MM.1S (cell line): ENCODE measurements around the gene PORCN.
A peak's percentile ranks its signal among the peaks of the same experiment; 100 is the strongest.

Experiments
- CTCF ChIP-seq: fragments of 300-600 bp; sonication (generic); IDR thresholded peaks from 2 replicates; pipeline ENCODE4 v1.5.1; 2016; ENCODE audit warnings: antibody characterized with exemption, low read length, mixed read lengths
- EZH2 ChIP-seq: fragments of 300-600 bp; sonication (generic); optimal IDR thresholded peaks from 2 replicates; pipeline ENCODE3; 2017; ENCODE audit warnings: low read depth, mild to moderate bottlenecking, antibody characterized with exemption, low read length, mixed read lengths
- EZH2phosphoT487 ChIP-seq: fragments of 300-600 bp; sonication (generic); IDR thresholded peaks from 2 replicates; pipeline ENCODE4 v1.6.1; 2018; ENCODE audit warnings: antibody characterized with exemption, low read length

- TF ChIP-seq CTCF, result peak; percentile 14; the same call in 1 of the 2 replicates
- no peak for TF ChIP-seq EZH2
- no peak for TF ChIP-seq EZH2phosphoT487
Measured at GRCh38 chrX:48541140-48541814, 32.5 kb downstream of the PORCN start.
